ENCODE measurements around the gene KLRC1.
A peak's percentile ranks its signal among the peaks of the same experiment; 100 is the strongest.

GRCh38 chr12:10498042-10498441, 44.9 kb upstream of the KLRC1 start:
- TF ChIP-seq CTCF (IDR thresholded peaks at IDR 0.05) (no peak), USF2 (IDR thresholded peaks at IDR 0.05) (no peak), CEBPB (IDR thresholded peaks at IDR 0.05) (no peak), RNF2 (IDR thresholded peaks at IDR 0.05; ENCODE audit: borderline replicate concordance, low read depth) (0 out of 2 replicates have a peak, but pooled peaks have one; percentile 31), ZC3H11A (IDR thresholded peaks at IDR 0.05) (no peak), POLR2A (IDR thresholded peaks at IDR 0.05; ENCODE audit: low read length) (no peak), REST (IDR thresholded peaks at IDR 0.05) (no peak), SMC3 (IDR thresholded peaks at IDR 0.05) (no peak), HDAC2 (IDR thresholded peaks at IDR 0.05) (no peak), MAFK (IDR thresholded peaks at IDR 0.05; ENCODE audit: partially characterized antibody) (no peak), PHF8 (IDR thresholded peaks at IDR 0.05; ENCODE audit: borderline replicate concordance, low read depth) (no peak), RFX5 (IDR thresholded peaks at IDR 0.05) (no peak), EP300 (IDR thresholded peaks at IDR 0.05) (no peak), MAX (IDR thresholded peaks at IDR 0.05) (no peak)
